CD14-positive monocyte (primary cell): Measurements from ENCODE around the gene SLCO2A1. TPM values are rescaled to one million over a fixed set of nuclear protein-coding genes. Genes with fewer than 3 reads are reported as not detected.

ENCODE experiments used
- DNase-seq, 3 donors: peaks; one replicate each; pipeline ENCODE4 v3.0.0-alpha.2; 2011 to 2022
- H2AFZ ChIP-seq: 2 replicates; pipeline ENCODE4 v1.6.0; 2012; ENCODE audit warnings: mild to moderate bottlenecking, low read depth, low read length, inconsistent platforms; ENCODE audit not compliant: insufficient read depth, poor library complexity, severe bottlenecking
- H3K27ac ChIP-seq, 2 donors: 1 replicate in 1 of 2; 2 replicates in 1 of 2; pipeline ENCODE4 v1.5.1; 2012 to 2013; ENCODE audit warnings: low read length in 2 of 2, control low read depth in 1 of 2, inconsistent platforms in 1 of 2, low read depth in 1 of 2, mild to moderate bottlenecking in 1 of 2
- H3K27me3 ChIP-seq, 2 donors: one replicate each; pipeline versions ENCODE4 v1.6.0 to v1.6.1; 2011 to 2013; ENCODE audit warnings: low read length in 2 of 2; ENCODE audit not compliant: control insufficient read depth in 2 of 2, insufficient read depth in 2 of 2
- H3K36me3 ChIP-seq, 2 donors: replicated peaks in 1 of 2; 1 replicate in 1 of 2; 2 replicates in 1 of 2; pipeline versions ENCODE4 v1.5.1 to v1.6.1; 2012 to 2013; ENCODE audit warnings: low read length in 2 of 2, control low read depth in 1 of 2, inconsistent platforms in 1 of 2, mild to moderate bottlenecking in 1 of 2; ENCODE audit not compliant: insufficient read depth in 2 of 2, control insufficient read depth in 1 of 2
- H3K4me1 ChIP-seq, 2 donors: 1 replicate in 1 of 2; 2 replicates in 1 of 2; pipeline versions ENCODE4 v1.5.1 to v1.6.1; 2012 to 2013; ENCODE audit warnings: low read length in 2 of 2, control low read depth in 1 of 2, inconsistent platforms in 1 of 2, mild to moderate bottlenecking in 1 of 2, moderate library complexity in 1 of 2; ENCODE audit not compliant: insufficient read depth in 2 of 2, control insufficient read depth in 1 of 2
- H3K4me2 ChIP-seq: replicated peaks from 2 replicates; pipeline ENCODE3; 2012; ENCODE audit warnings: low read length, moderate library complexity, mild to moderate bottlenecking; ENCODE audit not compliant: poor library complexity, severe bottlenecking; ENCODE audit errors: extremely low read depth
- H3K4me3 ChIP-seq, 3 experiments: fragments of 200-600 bp in 1 of 3; sonication (generic) in 1 of 3; replicated peaks in 1 of 3; 1 replicate in 2 of 3; 2 replicates in 1 of 3; pipeline ENCODE4 v1.5.1; 2011 to 2013; ENCODE audit warnings: low read length in 3 of 3, mild to moderate bottlenecking in 3 of 3, control low read depth in 2 of 3, low read depth in 2 of 3, inconsistent platforms in 1 of 3, moderate library complexity in 1 of 3
- H3K79me2 ChIP-seq: 2 replicates; pipeline ENCODE4 v1.6.0; 2012; ENCODE audit warnings: mild to moderate bottlenecking, control low read depth, inconsistent platforms, low read length, moderate library complexity; ENCODE audit not compliant: insufficient read depth
- H3K9ac ChIP-seq: 2 replicates; pipeline ENCODE4 v1.6.0; 2017; ENCODE audit warnings: low read length, mild to moderate bottlenecking; ENCODE audit not compliant: insufficient read depth, poor library complexity, severe bottlenecking
- H3K9me3 ChIP-seq, 2 donors: replicated peaks in 1 of 2; 1 replicate in 1 of 2; 2 replicates in 1 of 2; pipeline versions ENCODE4 v1.5.1 to v1.6.1; 2012 to 2013; ENCODE audit warnings: low read length in 2 of 2, control low read depth in 1 of 2; ENCODE audit not compliant: control insufficient read depth in 1 of 2, insufficient read depth in 1 of 2
- H4K20me1 ChIP-seq: 2 replicates; pipeline ENCODE4 v1.6.0; 2012; ENCODE audit warnings: mild to moderate bottlenecking, low read length, control low read depth, moderate library complexity; ENCODE audit not compliant: insufficient read depth
- H3K27ac Mint-ChIP-seq, 7 donors: one replicate each; pipeline ENCODE4 v1.8.0; 2020; ENCODE audit warnings: mild to moderate bottlenecking in 7 of 7, mixed read lengths in 7 of 7, moderate library complexity in 6 of 7, inconsistent platforms in 2 of 7
- H3K27me3 Mint-ChIP-seq, 3 donors: one replicate each; pipeline ENCODE4 v1.8.0; 2021 to 2022; ENCODE audit warnings: low read depth in 3 of 3, mild to moderate bottlenecking in 3 of 3, mixed read lengths in 3 of 3, moderate library complexity in 3 of 3, inconsistent platforms in 1 of 3
- H3K36me3 Mint-ChIP-seq, 2 donors: one replicate each; pipeline ENCODE4 v1.8.0; 2020; ENCODE audit warnings: mixed read lengths in 2 of 2, inconsistent platforms in 1 of 2, mild to moderate bottlenecking in 1 of 2
- H3K4me1 Mint-ChIP-seq: one replicate; pipeline ENCODE4 v1.8.0; 2020; ENCODE audit warnings: mild to moderate bottlenecking, mixed read lengths
- H3K4me3 Mint-ChIP-seq, 2 donors: one replicate each; pipeline ENCODE4 v1.8.0; 2020; ENCODE audit warnings: mild to moderate bottlenecking in 2 of 2, mixed read lengths in 2 of 2, moderate library complexity in 1 of 2
- H3K9me3 Mint-ChIP-seq, 7 donors: one replicate each; pipeline ENCODE4 v1.8.0; 2020 to 2022; ENCODE audit warnings: mixed read lengths in 7 of 7, mild to moderate bottlenecking in 6 of 7, moderate library complexity in 6 of 7, inconsistent platforms in 2 of 7
- CTCF ChIP-seq: fragments of 200-600 bp; IDR thresholded peaks from one replicate; pipeline ENCODE4 v1.8.0; 2022; ENCODE audit warnings: antibody characterized with exemption, mild to moderate bottlenecking
- WGBS: methylation state at CpG from one replicate; pipeline ENCODE4 v1.1.5; 2013; ENCODE audit warnings: missing lambda C conversion rate; ENCODE audit not compliant: insufficient coverage; 5-methylcytosine and 5-hydroxymethylcytosine counted together
- intact Hi-C, 2 donors: fragments of 100-400 bp; cut with micrococcal nuclease; formaldehyde crosslinking; loops; one replicate each; pipeline versions ENCODE4 v1.15.0 to v1.15.1; 2023
- polyA plus RNA-seq, 3 donors: library from polyadenylated mRNA; depleted of rRNA in 1 of 3; unstranded in 2 of 3; stranded (reverse) in 1 of 3; fragments of 300-500 nt in 2 of 3; fragments of >200 nt in 1 of 3; fragmentation: Illumina TruSeq in 2 of 3; gene quantifications; 1 replicate in 2 of 3; 2 replicates in 1 of 3; pipeline ENCODE4 v1.2.3, GENCODE V29; 2012 to 2021

Gene SLCO2A1
- polyA plus RNA-seq, 3 donors = 0.12 TPM; not detected in 2

- no peak overlapping the region for H2AFZ ChIP-seq
- Mint-ChIP-seq H3K4me1 (no peaks in the 10 kb centered on the region), H3K27ac (no peak overlapping the region), H3K4me3 (no peak overlapping the region), H3K36me3 (no peaks in the 10 kb centered on the region), H3K27me3 (peaks cover 0 to 2% (median 1%) of the 10 kb centered on the region in 3 donors), H3K9me3 (peaks cover 4 to 13% (median 10%) of the 10 kb centered on the region in 7 donors)
- H3K79me2 ChIP-seq = no peaks in the 10 kb centered on the region
- TF ChIP-seq CTCF = no peak
- no peaks in the 10 kb centered on the region for H4K20me1 ChIP-seq
- no peaks in the 10 kb centered on the region for H3K4me1 ChIP-seq
- no peaks in the 10 kb centered on the region for H3K36me3 ChIP-seq
- WGBS = 71% methylated on average over 2 of the region's 3 CpGs
- H3K4me2 ChIP-seq = no peak overlapping the region
- H3K4me3 ChIP-seq = no peak overlapping the region
- no peaks in the 10 kb centered on the region for H3K27me3 ChIP-seq
- H3K9ac ChIP-seq = no peak overlapping the region
- no peak for DNase-seq
- peaks cover 0 to 21% of the 10 kb centered on the region in 2 donors for H3K9me3 ChIP-seq
- no peak overlapping the region for H3K27ac ChIP-seq
- intact Hi-C loops = no loop called here
Measured at GRCh38 chr3:134054881-134055280, 25.2 kb upstream of the SLCO2A1 start.

GRCh38 chr3:134054231-134054630 lies 24.5 kb upstream of the SLCO2A1 start:
- Histone ChIP-seq H3K36me3 (no peaks in the 10 kb centered on the region), H3K27me3 (no peaks in the 10 kb centered on the region), H3K79me2 (no peaks in the 10 kb centered on the region), H2AFZ (no peak overlapping the region), H3K9ac (no peak overlapping the region), H3K4me3 (no peak overlapping the region), H4K20me1 (no peaks in the 10 kb centered on the region), H3K27ac (no peak overlapping the region), H3K9me3 (peaks cover 0 to 21% of the 10 kb centered on the region in 2 donors), H3K4me2 (no peak overlapping the region), H3K4me1 (no peaks in the 10 kb centered on the region)
- Mint-ChIP-seq H3K4me3 (no peak overlapping the region), H3K27me3 (peaks cover 0 to 2% (median 1%) of the 10 kb centered on the region in 3 donors), H3K27ac (no peak overlapping the region), H3K9me3 (peaks cover 6 to 17% (median 12%) of the 10 kb centered on the region in 7 donors), H3K36me3 (no peaks in the 10 kb centered on the region), H3K4me1 (no peaks in the 10 kb centered on the region)
- WGBS = 100% methylated on average over 2 of the region's 5 CpGs
- intact Hi-C loops = no loop called here
- TF ChIP-seq CTCF = no peak
- no peak for DNase-seq
